Measurements from ENCODE around the gene USP37.

Gene USP37

GRCh38 chr2:218477247-218477646 lies 90.9 kb downstream of the USP37 start:
- no peaks in the 10 kb centered on the region for H3K9me2 ChIP-seq (replicated peaks; ENCODE audit: low read depth, low read length)
- no peak overlapping the region for H2AFZ ChIP-seq (ENCODE audit: low read length)
- H3K36me3 ChIP-seq (ENCODE audit: insufficient read depth, low read length), result peaks cover 78% of the 10 kb centered on the region
- no peaks in the 10 kb centered on the region for H3K79me2 ChIP-seq (ENCODE audit: insufficient read depth, low read length)
- H3K9me3 ChIP-seq (ENCODE audit: insufficient read depth, low read depth, low read length), result no peaks in the 10 kb centered on the region
- H3K27me3 ChIP-seq (ENCODE audit: insufficient read depth, low read length, poor library complexity, severe bottlenecking), result no peaks in the 10 kb centered on the region
- no peak overlapping the region for H3K9ac ChIP-seq (ENCODE audit: low read depth, low read length, poor library complexity, severe bottlenecking)
- no peaks in the 10 kb centered on the region for H3F3A ChIP-seq (ENCODE audit: low read depth)
- H3K4me1 ChIP-seq (ENCODE audit: insufficient read depth, low read length, poor library complexity, severe bottlenecking), result no peaks in the 10 kb centered on the region
- no peak for TF ChIP-seq EZH2phosphoT487 (IDR thresholded peaks at IDR 0.05; ENCODE audit: borderline replicate concordance)
- TF ChIP-seq, protein P1, sequence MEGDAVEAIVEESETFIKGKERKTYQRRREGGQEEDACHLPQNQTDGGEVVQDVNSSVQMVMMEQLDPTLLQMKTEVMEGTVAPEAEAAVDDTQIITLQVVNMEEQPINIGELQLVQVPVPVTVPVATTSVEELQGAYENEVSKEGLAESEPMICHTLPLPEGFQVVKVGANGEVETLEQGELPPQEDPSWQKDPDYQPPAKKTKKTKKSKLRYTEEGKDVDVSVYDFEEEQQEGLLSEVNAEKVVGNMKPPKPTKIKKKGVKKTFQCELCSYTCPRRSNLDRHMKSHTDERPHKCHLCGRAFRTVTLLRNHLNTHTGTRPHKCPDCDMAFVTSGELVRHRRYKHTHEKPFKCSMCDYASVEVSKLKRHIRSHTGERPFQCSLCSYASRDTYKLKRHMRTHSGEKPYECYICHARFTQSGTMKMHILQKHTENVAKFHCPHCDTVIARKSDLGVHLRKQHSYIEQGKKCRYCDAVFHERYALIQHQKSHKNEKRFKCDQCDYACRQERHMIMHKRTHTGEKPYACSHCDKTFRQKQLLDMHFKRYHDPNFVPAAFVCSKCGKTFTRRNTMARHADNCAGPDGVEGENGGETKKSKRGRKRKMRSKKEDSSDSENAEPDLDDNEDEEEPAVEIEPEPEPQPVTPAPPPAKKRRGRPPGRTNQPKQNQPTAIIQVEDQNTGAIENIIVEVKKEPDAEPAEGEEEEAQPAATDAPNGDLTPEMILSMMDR (conservative IDR thresholded peaks at IDR 0.05; ENCODE audit: low read length), result no peak
- H4K20me1 ChIP-seq (ENCODE audit: insufficient read depth, low read length, poor library complexity, severe bottlenecking), result no peaks in the 10 kb centered on the region
- H3K4me3 ChIP-seq (ENCODE audit: low read length, poor library complexity, severe bottlenecking), result no peak overlapping the region
- no peak overlapping the region for H3K4me2 ChIP-seq (ENCODE audit: low read depth, low read length, poor library complexity, severe bottlenecking)

- Histone ChIP-seq H3F3A (ENCODE audit: low read depth) (no peaks in the 10 kb centered on the region), H3K27me3 (ENCODE audit: insufficient read depth, low read length, poor library complexity, severe bottlenecking) (no peaks in the 10 kb centered on the region), H3K9ac (ENCODE audit: low read depth, low read length, poor library complexity, severe bottlenecking) (no peak overlapping the region), H3K4me2 (ENCODE audit: low read depth, low read length, poor library complexity, severe bottlenecking) (no peak overlapping the region), H4K20me1 (ENCODE audit: insufficient read depth, low read length, poor library complexity, severe bottlenecking) (no peaks in the 10 kb centered on the region), H3K9me3 (ENCODE audit: insufficient read depth, low read depth, low read length) (no peaks in the 10 kb centered on the region), H3K9me2 (replicated peaks; ENCODE audit: low read depth, low read length) (no peaks in the 10 kb centered on the region), H3K36me3 (ENCODE audit: insufficient read depth, low read length) (peaks cover 77% of the 10 kb centered on the region), H2AFZ (ENCODE audit: low read length) (no peak overlapping the region), H3K4me1 (ENCODE audit: insufficient read depth, low read length, poor library complexity, severe bottlenecking) (no peaks in the 10 kb centered on the region), H3K79me2 (ENCODE audit: insufficient read depth, low read length) (no peaks in the 10 kb centered on the region), H3K4me3 (ENCODE audit: low read length, poor library complexity, severe bottlenecking) (no peak overlapping the region)
- no peak for TF ChIP-seq EZH2phosphoT487 (IDR thresholded peaks at IDR 0.05; ENCODE audit: borderline replicate concordance)
- TF ChIP-seq, protein P1 (conservative IDR thresholded peaks at IDR 0.05; ENCODE audit: low read length), result no peak
These were observed 91.5 kb downstream of the USP37 start for GRCh38 chr2:218476676-218477075.

DNA sequence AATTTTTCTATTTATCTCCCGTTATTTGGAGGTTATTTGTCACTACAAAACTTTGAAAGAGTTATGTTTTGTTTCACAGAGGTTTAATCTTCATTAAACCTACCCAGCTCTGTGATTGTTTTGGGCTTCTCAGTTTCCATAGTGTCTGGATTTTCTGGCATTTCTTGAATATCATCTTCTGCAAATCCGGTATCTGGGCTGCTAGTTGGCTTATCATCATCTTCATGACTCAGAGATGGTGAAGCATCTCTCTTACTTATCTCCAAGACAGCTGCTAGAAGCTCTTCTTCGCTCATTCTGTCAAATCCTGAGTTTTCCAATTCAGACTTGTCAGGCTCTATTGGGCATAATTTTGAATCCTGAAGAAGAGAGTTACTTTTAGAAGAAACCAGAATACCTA lies 93.6 kb downstream of the USP37 start:
- TF ChIP-seq EZH2phosphoT487 (IDR thresholded peaks at IDR 0.05; ENCODE audit: borderline replicate concordance), result no peak
- TF ChIP-seq, protein P1 (conservative IDR thresholded peaks at IDR 0.05; ENCODE audit: low read length), result no peak
- H3K36me3 ChIP-seq (ENCODE audit: insufficient read depth, low read length), result peaks cover 70% of the 10 kb centered on the region; the same call in 1 of the 2 replicates
- no peaks in the 10 kb centered on the region for H4K20me1 ChIP-seq (ENCODE audit: insufficient read depth, low read length, poor library complexity, severe bottlenecking)
- H3K4me2 ChIP-seq (ENCODE audit: low read depth, low read length, poor library complexity, severe bottlenecking), result no peak overlapping the region
- H3K4me1 ChIP-seq (ENCODE audit: insufficient read depth, low read length, poor library complexity, severe bottlenecking), result no peaks in the 10 kb centered on the region
- H3F3A ChIP-seq (ENCODE audit: low read depth), result no peaks in the 10 kb centered on the region
- no peaks in the 10 kb centered on the region for H3K9me3 ChIP-seq (ENCODE audit: insufficient read depth, low read depth, low read length)
- H3K27me3 ChIP-seq (ENCODE audit: insufficient read depth, low read length, poor library complexity, severe bottlenecking), result no peaks in the 10 kb centered on the region
- H3K4me3 ChIP-seq (ENCODE audit: low read length, poor library complexity, severe bottlenecking), result no peak overlapping the region
- H3K9ac ChIP-seq (ENCODE audit: low read depth, low read length, poor library complexity, severe bottlenecking), result no peak overlapping the region
- H2AFZ ChIP-seq (ENCODE audit: low read length), result no peak overlapping the region
- no peaks in the 10 kb centered on the region for H3K79me2 ChIP-seq (ENCODE audit: insufficient read depth, low read length)
- H3K9me2 ChIP-seq (replicated peaks; ENCODE audit: low read depth, low read length), result no peaks in the 10 kb centered on the region

Data from Loucy (cell line).